OCI-LY7 (cell line): ENCODE data around the gene PEBP1.

Experiments
- EZH2phosphoT487 ChIP-seq: fragments of 200-600 bp; sonication (generic); IDR thresholded peaks from 2 replicates; pipeline ENCODE4 v1.6.1; 2018; ENCODE audit warnings: low read depth, borderline replicate concordance, mild to moderate bottlenecking, mixed run types, antibody characterized with exemption, low read length, moderate library complexity, mixed read lengths
- TF ChIP-seq, protein P1 (sequence below): fragments of 200-600 bp; sonication (generic); conservative IDR thresholded peaks from 2 replicates; pipeline ENCODE4 v1.5.1; 2014; ENCODE audit warnings: mild to moderate bottlenecking, antibody characterized with exemption, low read length, moderate library complexity, mixed read lengths

DNA sequence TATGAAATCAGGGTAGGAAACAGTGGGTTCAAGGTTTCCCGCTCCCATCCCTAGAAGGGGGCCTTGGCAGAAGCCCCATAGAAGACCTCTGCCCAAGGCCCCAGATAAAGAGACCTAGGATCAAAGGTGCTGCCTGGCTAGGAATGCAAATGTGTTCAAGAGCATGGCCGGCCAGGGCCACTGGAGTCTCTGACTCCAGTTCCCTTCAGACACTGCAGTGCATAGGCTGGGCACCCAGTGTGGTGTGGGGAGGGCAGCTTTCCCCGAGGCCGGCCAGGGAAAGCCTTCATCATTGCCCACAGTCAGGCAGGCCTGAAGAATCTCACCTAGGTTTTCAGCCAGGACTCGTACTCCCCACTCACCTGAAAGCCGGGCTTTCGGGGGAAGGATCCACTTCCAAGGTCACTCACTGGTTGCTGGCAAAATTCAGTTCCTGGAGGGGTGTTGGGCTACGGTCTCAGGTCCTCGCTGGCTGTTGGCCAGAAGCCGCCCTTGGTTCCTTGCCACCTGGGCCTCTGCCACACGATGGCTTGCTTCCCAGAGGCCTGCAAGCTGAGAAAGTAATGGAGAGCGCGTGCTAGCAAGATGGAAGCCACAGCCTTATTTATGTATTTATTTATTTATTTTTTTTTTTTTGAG, 9.7 kb upstream of the PEBP1 start:
- TF ChIP-seq, protein P1, sequence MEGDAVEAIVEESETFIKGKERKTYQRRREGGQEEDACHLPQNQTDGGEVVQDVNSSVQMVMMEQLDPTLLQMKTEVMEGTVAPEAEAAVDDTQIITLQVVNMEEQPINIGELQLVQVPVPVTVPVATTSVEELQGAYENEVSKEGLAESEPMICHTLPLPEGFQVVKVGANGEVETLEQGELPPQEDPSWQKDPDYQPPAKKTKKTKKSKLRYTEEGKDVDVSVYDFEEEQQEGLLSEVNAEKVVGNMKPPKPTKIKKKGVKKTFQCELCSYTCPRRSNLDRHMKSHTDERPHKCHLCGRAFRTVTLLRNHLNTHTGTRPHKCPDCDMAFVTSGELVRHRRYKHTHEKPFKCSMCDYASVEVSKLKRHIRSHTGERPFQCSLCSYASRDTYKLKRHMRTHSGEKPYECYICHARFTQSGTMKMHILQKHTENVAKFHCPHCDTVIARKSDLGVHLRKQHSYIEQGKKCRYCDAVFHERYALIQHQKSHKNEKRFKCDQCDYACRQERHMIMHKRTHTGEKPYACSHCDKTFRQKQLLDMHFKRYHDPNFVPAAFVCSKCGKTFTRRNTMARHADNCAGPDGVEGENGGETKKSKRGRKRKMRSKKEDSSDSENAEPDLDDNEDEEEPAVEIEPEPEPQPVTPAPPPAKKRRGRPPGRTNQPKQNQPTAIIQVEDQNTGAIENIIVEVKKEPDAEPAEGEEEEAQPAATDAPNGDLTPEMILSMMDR = no peak
- no peak for TF ChIP-seq EZH2phosphoT487
